Islet precursor cell (in vitro differentiated cells): ENCODE data around the gene PTPRD.
A peak's percentile ranks its signal among the peaks of the same experiment; 100 is the strongest.
"Not testable (repeated sequence)": the region's sequence is repeated elsewhere in the genome, so short reads cannot be mapped to it uniquely, and the experiment has no call there.

ENCODE experiments used
- DNase-seq: peaks from one replicate; pipeline ENCODE4 v3.0.0-alpha.2; 2018

Gene PTPRD

GRCh38 chr9:9426454-9426853, 1186.3 kb downstream of the PTPRD start:
- not testable (repeated sequence) for DNase-seq

GRCh38 chr9:9412241-9412640, 1200.6 kb downstream of the PTPRD start:
- DNase-seq, result no peak

- no peak for DNase-seq
These were observed 1202.1 kb downstream of the PTPRD start for GRCh38 chr9:9410736-9411135.

- DNase-seq, result no peak
These were observed 1212.8 kb downstream of the PTPRD start for GRCh38 chr9:9399982-9400381.

GRCh38 chr9:9396518-9396917, 1216.3 kb downstream of the PTPRD start:
- DNase-seq, result no peak

- DNase-seq, result no peak
These were observed 1217.3 kb downstream of the PTPRD start for GRCh38 chr9:9395539-9395938.

- DNase-seq, result no peak
These were observed 1220.0 kb downstream of the PTPRD start for GRCh38 chr9:9392755-9393154.

- no peak for DNase-seq
These were observed 1222.9 kb downstream of the PTPRD start for GRCh38 chr9:9389904-9390303.

GRCh38 chr9:9387511-9388115, 1225.2 kb downstream of the PTPRD start:
- no peak for DNase-seq

GRCh38 chr9:9362332-9362731, 1250.5 kb downstream of the PTPRD start:
- DNase-seq, result no peak

- DNase-seq, result no peak
These were observed 1259.8 kb downstream of the PTPRD start for GRCh38 chr9:9352877-9353481.

- peak; percentile 57 for DNase-seq
These were observed 1271.6 kb downstream of the PTPRD start for GRCh38 chr9:9341203-9341602.

- no peak for DNase-seq
These were observed 1275.7 kb downstream of the PTPRD start for GRCh38 chr9:9337129-9337528.

GRCh38 chr9:9326749-9327148, 1286.1 kb downstream of the PTPRD start:
- DNase-seq, result no peak

GRCh38 chr9:9319007-9319406, 1293.8 kb downstream of the PTPRD start:
- no peak for DNase-seq

GRCh38 chr9:9310743-9311142, 1302.1 kb downstream of the PTPRD start:
- not testable (repeated sequence) for DNase-seq

GRCh38 chr9:9305600-9305999, 1307.2 kb downstream of the PTPRD start:
- DNase-seq, result no peak

- no peak for DNase-seq
These were observed 1313.7 kb downstream of the PTPRD start for GRCh38 chr9:9299134-9299533.

- no peak for DNase-seq
These were observed 1326.8 kb downstream of the PTPRD start for GRCh38 chr9:9286001-9286400.

- no peak for DNase-seq
These were observed 1328.6 kb downstream of the PTPRD start for GRCh38 chr9:9284201-9284600.

GRCh38 chr9:9283159-9283986, 1329.4 kb downstream of the PTPRD start:
- no peak for DNase-seq

GRCh38 chr9:9275601-9276000, 1337.2 kb downstream of the PTPRD start:
- DNase-seq, result no peak

- DNase-seq, result no peak
These were observed 1354.8 kb downstream of the PTPRD start for GRCh38 chr9:9257999-9258498.

GRCh38 chr9:9246726-9247125, 1366.1 kb downstream of the PTPRD start:
- no peak for DNase-seq
